ENCODE results near the gene PI4KA.

DNA sequence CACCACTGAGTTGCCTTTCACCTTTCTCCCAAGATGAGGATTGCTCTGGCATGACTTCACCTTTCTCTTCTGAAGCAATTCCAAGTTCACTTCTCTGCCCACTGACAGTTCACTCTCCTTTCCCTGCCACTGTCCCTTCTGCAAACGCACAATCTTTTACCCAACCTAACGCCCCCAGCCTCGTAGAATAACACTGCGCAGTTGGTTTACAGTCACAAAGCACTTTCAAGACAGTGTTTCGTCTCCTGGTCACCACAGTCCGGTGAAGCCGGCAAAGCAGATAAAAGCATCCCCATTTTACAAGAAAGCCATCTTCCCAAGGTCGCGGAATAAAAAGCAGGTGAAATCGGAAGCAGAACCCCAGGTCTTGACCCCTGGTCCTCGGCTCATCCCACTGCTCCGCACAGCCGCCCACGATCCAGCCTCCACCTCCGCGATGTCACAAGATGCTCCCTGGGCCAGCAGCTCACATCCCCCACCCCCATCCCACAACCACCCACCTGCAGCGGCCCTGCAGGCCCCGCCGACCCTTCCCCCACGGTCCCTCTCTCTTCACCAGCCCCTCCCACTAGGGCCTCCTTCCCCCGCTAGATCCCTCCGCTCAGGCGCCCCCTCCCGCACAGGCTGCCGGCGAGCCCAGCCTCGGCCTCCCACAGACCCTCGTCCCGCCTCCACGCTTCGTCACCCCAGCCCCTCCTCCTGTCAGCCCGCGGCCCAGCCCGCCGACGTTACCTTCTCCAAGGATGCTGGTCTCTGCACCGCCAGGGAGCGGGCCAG, 585 bp downstream of the PI4KA start:
- TF ChIP-seq, protein P1, sequence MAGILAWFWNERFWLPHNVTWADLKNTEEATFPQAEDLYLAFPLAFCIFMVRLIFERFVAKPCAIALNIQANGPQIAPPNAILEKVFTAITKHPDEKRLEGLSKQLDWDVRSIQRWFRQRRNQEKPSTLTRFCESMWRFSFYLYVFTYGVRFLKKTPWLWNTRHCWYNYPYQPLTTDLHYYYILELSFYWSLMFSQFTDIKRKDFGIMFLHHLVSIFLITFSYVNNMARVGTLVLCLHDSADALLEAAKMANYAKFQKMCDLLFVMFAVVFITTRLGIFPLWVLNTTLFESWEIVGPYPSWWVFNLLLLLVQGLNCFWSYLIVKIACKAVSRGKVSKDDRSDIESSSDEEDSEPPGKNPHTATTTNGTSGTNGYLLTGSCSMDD (CRISPR knock-in tag; IDR thresholded peaks at IDR 0.05), result no peak
- no peak; the same call in 2 of the 3 replicates for TF ChIP-seq MXI1 (IDR thresholded peaks at IDR 0.05; ENCODE audit: borderline replicate concordance, low read depth, low read length)
- TF ChIP-seq, protein P2, sequence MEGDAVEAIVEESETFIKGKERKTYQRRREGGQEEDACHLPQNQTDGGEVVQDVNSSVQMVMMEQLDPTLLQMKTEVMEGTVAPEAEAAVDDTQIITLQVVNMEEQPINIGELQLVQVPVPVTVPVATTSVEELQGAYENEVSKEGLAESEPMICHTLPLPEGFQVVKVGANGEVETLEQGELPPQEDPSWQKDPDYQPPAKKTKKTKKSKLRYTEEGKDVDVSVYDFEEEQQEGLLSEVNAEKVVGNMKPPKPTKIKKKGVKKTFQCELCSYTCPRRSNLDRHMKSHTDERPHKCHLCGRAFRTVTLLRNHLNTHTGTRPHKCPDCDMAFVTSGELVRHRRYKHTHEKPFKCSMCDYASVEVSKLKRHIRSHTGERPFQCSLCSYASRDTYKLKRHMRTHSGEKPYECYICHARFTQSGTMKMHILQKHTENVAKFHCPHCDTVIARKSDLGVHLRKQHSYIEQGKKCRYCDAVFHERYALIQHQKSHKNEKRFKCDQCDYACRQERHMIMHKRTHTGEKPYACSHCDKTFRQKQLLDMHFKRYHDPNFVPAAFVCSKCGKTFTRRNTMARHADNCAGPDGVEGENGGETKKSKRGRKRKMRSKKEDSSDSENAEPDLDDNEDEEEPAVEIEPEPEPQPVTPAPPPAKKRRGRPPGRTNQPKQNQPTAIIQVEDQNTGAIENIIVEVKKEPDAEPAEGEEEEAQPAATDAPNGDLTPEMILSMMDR (CRISPR knock-in tag; IDR thresholded peaks at IDR 0.05), result peak; percentile 38; the same call in 1 of the 2 replicates
- TF ChIP-seq SAFB2 (CRISPR knock-in tag; IDR thresholded peaks at IDR 0.05; ENCODE audit: borderline replicate concordance, low read depth), result no peak
- TF ChIP-seq SATB2 (CRISPR knock-in tag; IDR thresholded peaks at IDR 0.05), result no peak
- TF ChIP-seq ZNF33A (CRISPR knock-in tag; IDR thresholded peaks at IDR 0.05; ENCODE audit: borderline replicate concordance), result no peak
- TF ChIP-seq NR2C2 (CRISPR knock-in tag; IDR thresholded peaks at IDR 0.05; ENCODE audit: borderline replicate concordance), result no peak
- no peak for TF ChIP-seq ARNT2 (CRISPR knock-in tag; IDR thresholded peaks at IDR 0.05; ENCODE audit: low read depth)
- TF ChIP-seq ZNF260 (CRISPR knock-in tag; IDR thresholded peaks at IDR 0.05; ENCODE audit: borderline replicate concordance, low read depth), result no peak
- TF ChIP-seq, protein P3, sequence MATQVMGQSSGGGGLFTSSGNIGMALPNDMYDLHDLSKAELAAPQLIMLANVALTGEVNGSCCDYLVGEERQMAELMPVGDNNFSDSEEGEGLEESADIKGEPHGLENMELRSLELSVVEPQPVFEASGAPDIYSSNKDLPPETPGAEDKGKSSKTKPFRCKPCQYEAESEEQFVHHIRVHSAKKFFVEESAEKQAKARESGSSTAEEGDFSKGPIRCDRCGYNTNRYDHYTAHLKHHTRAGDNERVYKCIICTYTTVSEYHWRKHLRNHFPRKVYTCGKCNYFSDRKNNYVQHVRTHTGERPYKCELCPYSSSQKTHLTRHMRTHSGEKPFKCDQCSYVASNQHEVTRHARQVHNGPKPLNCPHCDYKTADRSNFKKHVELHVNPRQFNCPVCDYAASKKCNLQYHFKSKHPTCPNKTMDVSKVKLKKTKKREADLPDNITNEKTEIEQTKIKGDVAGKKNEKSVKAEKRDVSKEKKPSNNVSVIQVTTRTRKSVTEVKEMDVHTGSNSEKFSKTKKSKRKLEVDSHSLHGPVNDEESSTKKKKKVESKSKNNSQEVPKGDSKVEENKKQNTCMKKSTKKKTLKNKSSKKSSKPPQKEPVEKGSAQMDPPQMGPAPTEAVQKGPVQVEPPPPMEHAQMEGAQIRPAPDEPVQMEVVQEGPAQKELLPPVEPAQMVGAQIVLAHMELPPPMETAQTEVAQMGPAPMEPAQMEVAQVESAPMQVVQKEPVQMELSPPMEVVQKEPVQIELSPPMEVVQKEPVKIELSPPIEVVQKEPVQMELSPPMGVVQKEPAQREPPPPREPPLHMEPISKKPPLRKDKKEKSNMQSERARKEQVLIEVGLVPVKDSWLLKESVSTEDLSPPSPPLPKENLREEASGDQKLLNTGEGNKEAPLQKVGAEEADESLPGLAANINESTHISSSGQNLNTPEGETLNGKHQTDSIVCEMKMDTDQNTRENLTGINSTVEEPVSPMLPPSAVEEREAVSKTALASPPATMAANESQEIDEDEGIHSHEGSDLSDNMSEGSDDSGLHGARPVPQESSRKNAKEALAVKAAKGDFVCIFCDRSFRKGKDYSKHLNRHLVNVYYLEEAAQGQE (IDR thresholded peaks at IDR 0.05; ENCODE audit: borderline replicate concordance in 1 of 2, low read depth in 1 of 2, low read length in 2 of 2), result no peak
- TF ChIP-seq CC2D1A (CRISPR knock-in tag; IDR thresholded peaks at IDR 0.05), result no peak
- TF ChIP-seq ZSCAN12 (CRISPR knock-in tag; IDR thresholded peaks at IDR 0.05), result no peak
- TF ChIP-seq, protein P4, sequence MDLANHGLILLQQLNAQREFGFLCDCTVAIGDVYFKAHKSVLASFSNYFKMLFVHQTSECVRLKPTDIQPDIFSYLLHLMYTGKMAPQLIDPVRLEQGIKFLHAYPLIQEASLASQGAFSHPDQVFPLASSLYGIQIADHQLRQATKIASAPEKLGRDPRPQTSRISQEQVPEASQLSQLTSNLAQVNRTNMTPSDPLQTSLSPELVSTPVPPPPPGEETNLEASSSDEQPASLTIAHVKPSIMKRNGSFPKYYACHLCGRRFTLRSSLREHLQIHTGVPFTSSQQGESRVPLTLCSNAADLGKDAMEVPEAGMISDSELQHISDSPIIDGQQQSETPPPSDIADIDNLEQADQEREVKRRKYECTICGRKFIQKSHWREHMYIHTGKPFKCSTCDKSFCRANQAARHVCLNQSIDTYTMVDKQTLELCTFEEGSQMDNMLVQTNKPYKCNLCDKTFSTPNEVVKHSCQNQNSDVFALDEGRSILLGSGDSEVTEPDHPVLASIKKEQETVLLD (CRISPR knock-in tag; IDR thresholded peaks at IDR 0.05; ENCODE audit: low read depth), result no peak

Measured in HepG2 (cell line).